Gastrocnemius medialis (tissue), 4 donors: ENCODE results near the gene LRRC71.

Experiments used
- POLR2A ChIP-seq, 2 donors: fragments of 450-650 bp; IDR thresholded peaks; one replicate each; pipeline ENCODE4 v1.6.1; 2017; ENCODE audit warnings: antibody characterized with exemption in 2 of 2, mild to moderate bottlenecking in 2 of 2, moderate library complexity in 2 of 2
- TF ChIP-seq, protein P1 (sequence below), 5 experiments: fragments of 450-650 bp in 3 of 5; fragments of 200-600 bp in 2 of 5; sonication (generic) in 2 of 5; IDR thresholded peaks in 4 of 5; conservative IDR thresholded peaks in 1 of 5; 1 replicate in 4 of 5; 2 replicates in 1 of 5; pipeline ENCODE4 v1.5.1; 2016 to 2019; ENCODE audit warnings: antibody characterized with exemption in 5 of 5, mild to moderate bottlenecking in 3 of 5, moderate library complexity in 3 of 5

DNA sequence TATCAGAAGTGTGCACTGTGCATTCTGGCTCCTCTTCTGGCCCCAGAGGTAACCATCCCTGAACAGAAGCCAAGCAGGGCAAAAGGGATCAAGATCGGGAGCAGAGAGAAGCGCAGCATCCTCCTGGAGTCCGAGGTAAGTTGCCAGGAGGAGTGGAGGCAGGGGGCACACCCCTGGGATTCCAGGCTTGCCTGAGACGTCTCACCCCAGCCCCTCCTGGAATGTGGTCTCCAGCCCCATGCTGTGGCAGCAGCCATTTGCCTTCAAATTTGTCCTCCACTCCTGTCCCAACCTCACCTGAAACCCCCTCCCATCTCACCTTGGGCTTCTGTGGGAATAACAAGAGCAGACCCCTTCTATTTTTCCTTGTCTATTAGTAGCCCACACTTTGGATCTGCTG, 10.1 kb downstream of the LRRC71 start:
- TF ChIP-seq, protein P1, sequence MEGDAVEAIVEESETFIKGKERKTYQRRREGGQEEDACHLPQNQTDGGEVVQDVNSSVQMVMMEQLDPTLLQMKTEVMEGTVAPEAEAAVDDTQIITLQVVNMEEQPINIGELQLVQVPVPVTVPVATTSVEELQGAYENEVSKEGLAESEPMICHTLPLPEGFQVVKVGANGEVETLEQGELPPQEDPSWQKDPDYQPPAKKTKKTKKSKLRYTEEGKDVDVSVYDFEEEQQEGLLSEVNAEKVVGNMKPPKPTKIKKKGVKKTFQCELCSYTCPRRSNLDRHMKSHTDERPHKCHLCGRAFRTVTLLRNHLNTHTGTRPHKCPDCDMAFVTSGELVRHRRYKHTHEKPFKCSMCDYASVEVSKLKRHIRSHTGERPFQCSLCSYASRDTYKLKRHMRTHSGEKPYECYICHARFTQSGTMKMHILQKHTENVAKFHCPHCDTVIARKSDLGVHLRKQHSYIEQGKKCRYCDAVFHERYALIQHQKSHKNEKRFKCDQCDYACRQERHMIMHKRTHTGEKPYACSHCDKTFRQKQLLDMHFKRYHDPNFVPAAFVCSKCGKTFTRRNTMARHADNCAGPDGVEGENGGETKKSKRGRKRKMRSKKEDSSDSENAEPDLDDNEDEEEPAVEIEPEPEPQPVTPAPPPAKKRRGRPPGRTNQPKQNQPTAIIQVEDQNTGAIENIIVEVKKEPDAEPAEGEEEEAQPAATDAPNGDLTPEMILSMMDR (IDR thresholded peaks at IDR 0.05 in 4 of 5, conservative IDR thresholded peaks at IDR 0.05 in 1 of 5), result no peak
- TF ChIP-seq POLR2A (IDR thresholded peaks at IDR 0.05), result no peak
